Measurements from ENCODE around the gene PREB.

PREB gene

DNA sequence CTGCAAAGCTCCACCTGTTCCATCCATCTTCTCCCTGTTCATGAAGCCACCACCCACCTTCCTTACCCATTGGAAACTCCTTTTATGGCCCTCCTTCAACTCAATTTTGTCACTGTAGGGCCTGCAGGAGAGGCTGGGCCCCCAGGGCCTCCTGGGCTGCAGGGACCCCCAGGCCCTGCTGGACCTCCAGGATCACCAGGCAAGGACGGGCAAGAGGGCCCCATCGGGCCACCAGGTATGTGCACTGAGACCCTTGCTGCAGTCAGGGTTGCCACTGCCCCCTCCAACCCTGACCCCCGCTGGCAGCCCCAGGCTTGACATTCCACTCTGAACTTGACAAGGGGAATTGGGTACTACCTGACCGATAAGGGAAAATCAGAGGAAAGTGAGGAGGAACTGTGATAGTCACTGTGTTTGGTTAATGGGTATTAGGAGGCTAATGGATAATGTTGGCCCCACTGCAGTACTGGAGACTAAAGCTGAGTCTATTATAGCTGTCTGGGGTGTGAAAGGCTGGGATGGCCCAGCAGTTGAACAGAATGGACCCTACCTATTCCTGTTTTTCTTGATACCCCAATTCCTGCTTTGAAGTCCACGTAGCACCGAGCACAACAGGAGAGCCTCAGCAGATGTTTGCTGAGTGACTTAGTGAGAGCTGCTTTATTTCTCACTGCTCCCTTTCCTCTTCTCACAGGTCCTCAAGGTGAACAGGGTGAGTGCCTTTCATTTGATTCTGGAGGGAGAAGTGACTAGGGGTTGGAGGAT lies 50.0 kb downstream of the PREB start:
- no peak for DNase-seq (ENCODE audit: extremely low read depth, insufficient read length)
- no peaks in the 10 kb centered on the region for H3K27me3 ChIP-seq (replicated peaks; ENCODE audit: control insufficient read depth, insufficient read depth, low read length)
- no peak for TF ChIP-seq CTCF (IDR thresholded peaks at IDR 0.05; ENCODE audit: insufficient read depth, low read length, poor library complexity, severe bottlenecking)

DNA sequence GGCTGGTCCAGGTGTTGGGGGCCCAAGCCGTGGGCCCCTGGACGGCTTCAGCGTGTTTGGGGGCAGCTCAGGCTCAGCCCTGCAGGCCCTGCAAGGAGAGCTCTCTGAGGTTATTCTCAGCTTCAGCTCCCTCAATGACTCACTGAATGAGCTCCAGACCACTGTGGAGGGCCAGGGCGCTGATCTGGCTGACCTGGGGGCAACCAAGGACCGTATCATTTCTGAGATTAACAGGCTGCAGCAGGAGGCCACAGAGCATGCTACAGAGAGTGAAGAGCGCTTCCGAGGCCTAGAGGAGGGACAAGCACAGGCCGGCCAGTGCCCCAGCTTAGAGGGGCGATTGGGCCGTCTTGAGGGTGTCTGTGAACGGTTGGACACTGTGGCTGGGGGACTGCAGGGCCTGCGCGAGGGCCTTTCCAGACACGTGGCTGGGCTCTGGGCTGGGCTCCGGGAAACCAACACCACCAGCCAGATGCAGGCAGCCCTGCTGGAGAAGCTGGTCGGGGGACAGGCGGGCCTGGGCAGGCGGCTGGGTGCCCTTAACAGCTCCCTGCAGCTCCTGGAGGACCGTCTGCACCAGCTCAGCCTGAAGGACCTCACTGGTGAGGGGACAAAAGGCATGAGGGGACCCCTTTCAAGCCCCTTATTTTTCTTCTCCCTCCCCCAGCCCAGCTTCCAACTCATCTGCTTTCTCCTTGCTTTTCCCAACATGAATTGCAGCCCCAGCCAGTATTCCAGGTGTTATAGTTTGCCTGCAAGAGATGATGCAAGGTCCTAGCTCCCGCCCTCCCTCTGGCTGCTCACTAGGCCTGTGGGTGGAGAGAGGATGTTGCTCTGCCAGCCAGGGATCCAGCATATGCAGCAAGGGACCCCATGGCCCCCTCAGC lies 50.8 kb downstream of the PREB start:
- Histone ChIP-seq H3K4me3 (replicated peaks; ENCODE audit: low read depth, low read length) (no peak overlapping the region), H3K27me3 (replicated peaks; ENCODE audit: control insufficient read depth, insufficient read depth, low read length) (no peaks in the 10 kb centered on the region), H3K36me3 (ENCODE audit: control insufficient read depth, insufficient read depth, low read length) (no peaks in the 10 kb centered on the region)
- no peak for DNase-seq (ENCODE audit: extremely low read depth, insufficient read length)
- no peak for TF ChIP-seq CTCF (IDR thresholded peaks at IDR 0.05; ENCODE audit: insufficient read depth, low read length, poor library complexity, severe bottlenecking)

More for the DNA sequence above, 50.0 kb downstream of the PREB start:
- no peak overlapping the region for H3K4me3 ChIP-seq (replicated peaks; ENCODE audit: low read depth, low read length)
- H3K36me3 ChIP-seq (ENCODE audit: control insufficient read depth, insufficient read depth, low read length) = no peaks in the 10 kb centered on the region

- TF ChIP-seq CTCF (IDR thresholded peaks at IDR 0.05; ENCODE audit: insufficient read depth, low read length, poor library complexity, severe bottlenecking) = no peak
- no peaks in the 10 kb centered on the region for H3K27me3 ChIP-seq (replicated peaks; ENCODE audit: control insufficient read depth, insufficient read depth, low read length)
- H3K4me3 ChIP-seq (replicated peaks; ENCODE audit: low read depth, low read length) = no peak overlapping the region
Measured at GRCh38 chr2:27082773-27083409, 51.5 kb downstream of the PREB start.

GRCh38 chr2:27081984-27082772 lies 52.3 kb downstream of the PREB start:
- DNase-seq (ENCODE audit: extremely low read depth, insufficient read length) = no peak
- H3K4me3 ChIP-seq (replicated peaks; ENCODE audit: low read depth, low read length) = no peak overlapping the region
- TF ChIP-seq CTCF (IDR thresholded peaks at IDR 0.05; ENCODE audit: insufficient read depth, low read length, poor library complexity, severe bottlenecking) = no peak
- H3K36me3 ChIP-seq (ENCODE audit: control insufficient read depth, insufficient read depth, low read length) = no peaks in the 10 kb centered on the region
- no peaks in the 10 kb centered on the region for H3K27me3 ChIP-seq (replicated peaks; ENCODE audit: control insufficient read depth, insufficient read depth, low read length)

More at GRCh38 chr2:27082773-27083409, 51.5 kb downstream of the PREB start:
- DNase-seq (ENCODE audit: extremely low read depth, insufficient read length) = no peak
- no peaks in the 10 kb centered on the region for H3K36me3 ChIP-seq (ENCODE audit: control insufficient read depth, insufficient read depth, low read length)
